Natural killer cell (primary cell): Measurements from ENCODE around the gene IL22RA2. TPM values are rescaled to one million over a fixed set of nuclear protein-coding genes. Genes with fewer than 3 reads are reported as not detected.

ENCODE experiments used
- ATAC-seq, 3 donors: fragments of 150-1000 bp in 2 of 3; fragments of 200-7000 bp in 1 of 3; cut with Tn5 transposase; 1 replicate in 1 of 3; 2 replicates in 2 of 3; pipeline ENCODE4 v1.10.0; 2021; ENCODE audit warnings: mild to moderate bottlenecking in 2 of 3, moderate library complexity in 2 of 3
- DNase-seq, 2 donors: peaks; one replicate each; pipeline versions ENCODE4 v3.0.0 to v3.0.0-alpha.2; 2013 to 2021; ENCODE audit warnings: mixed read lengths in 1 of 2
- H3K27ac ChIP-seq: one replicate; pipeline ENCODE4 v1.5.1; 2013; ENCODE audit warnings: mild to moderate bottlenecking, low read length
- H3K27me3 ChIP-seq: one replicate; pipeline ENCODE4 v1.6.1; 2013; ENCODE audit warnings: low read length; ENCODE audit not compliant: control insufficient read depth, insufficient read depth
- H3K36me3 ChIP-seq: one replicate; pipeline ENCODE4 v1.6.1; 2013; ENCODE audit warnings: low read length; ENCODE audit not compliant: control insufficient read depth, insufficient read depth
- H3K4me1 ChIP-seq: one replicate; pipeline ENCODE4 v1.6.1; 2013; ENCODE audit warnings: low read length; ENCODE audit not compliant: control insufficient read depth, insufficient read depth
- H3K4me3 ChIP-seq: one replicate; pipeline ENCODE4 v1.5.1; 2013; ENCODE audit warnings: low read length
- H3K9me3 ChIP-seq: one replicate; pipeline ENCODE4 v1.6.1; 2013; ENCODE audit warnings: low read length; ENCODE audit not compliant: control insufficient read depth, insufficient read depth
- H3K27ac Mint-ChIP-seq, 2 donors: one replicate each; pipeline ENCODE4 v1.8.0; 2022; ENCODE audit warnings: mild to moderate bottlenecking in 2 of 2, mixed read lengths in 2 of 2, moderate library complexity in 1 of 2
- H3K27me3 Mint-ChIP-seq, 2 donors: one replicate each; pipeline ENCODE4 v1.8.0; 2022; ENCODE audit warnings: low read depth in 2 of 2, mixed read lengths in 2 of 2
- H3K36me3 Mint-ChIP-seq: one replicate; pipeline ENCODE4 v1.8.0; 2022; ENCODE audit warnings: mixed read lengths
- H3K4me1 Mint-ChIP-seq, 2 donors: one replicate each; pipeline ENCODE4 v1.8.0; 2022; ENCODE audit warnings: mixed read lengths in 2 of 2
- H3K4me3 Mint-ChIP-seq: one replicate; pipeline ENCODE4 v1.8.0; 2022; ENCODE audit warnings: mild to moderate bottlenecking, moderate library complexity, mixed read lengths
- H3K9me3 Mint-ChIP-seq, 2 donors: one replicate each; pipeline ENCODE4 v1.8.0; 2022; ENCODE audit warnings: mixed read lengths in 2 of 2
- WGBS: methylation state at CpG from one replicate; pipeline ENCODE4 v1.1.7; 2013; ENCODE audit warnings: missing lambda C conversion rate; ENCODE audit not compliant: insufficient coverage; 5-methylcytosine and 5-hydroxymethylcytosine counted together
- intact Hi-C: fragments of 100-400 bp; cut with micrococcal nuclease; formaldehyde crosslinking; loops from one replicate; pipeline ENCODE4 v1.14.2; 2022
- total RNA-seq, 4 donors: library from RNA; stranded (reverse); fragments of 120-200 nt in 1 of 4; gene quantifications; one replicate each; pipeline versions ENCODE4 v1.2.3 to v1.2.4, GENCODE V29; 2013 to 2022
- TF ChIP-seq, protein P1 (sequence below): fragments of 200-600 bp; IDR thresholded peaks from one replicate; pipeline ENCODE4 v1.8.0; 2022; ENCODE audit warnings: antibody characterized with exemption

Gene IL22RA2
- total RNA-seq, 3 donors from 2014 or later (not counting 1 experiment from before 2014, with no cell fraction given): not detected

DNA sequence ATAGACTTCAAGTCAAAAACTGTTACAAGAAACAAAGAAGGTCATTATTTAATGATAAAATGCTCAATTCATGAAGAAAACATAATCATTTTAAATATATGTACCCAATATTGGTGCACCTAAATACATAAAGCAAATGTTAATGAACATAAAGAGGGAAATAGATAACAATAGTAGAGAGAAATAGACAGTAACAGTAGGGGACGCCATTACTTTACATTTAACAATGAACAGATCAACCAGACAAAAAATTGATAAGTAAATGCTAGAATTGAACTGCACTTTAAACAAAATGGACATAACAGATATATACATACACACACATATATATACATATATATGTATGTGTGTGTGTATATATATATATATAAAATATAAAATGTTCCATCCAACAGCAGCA lies 37.4 kb downstream of the IL22RA2 start:
- H3K4me3 Mint-ChIP-seq: no peak overlapping the region
- TF ChIP-seq, protein P1, sequence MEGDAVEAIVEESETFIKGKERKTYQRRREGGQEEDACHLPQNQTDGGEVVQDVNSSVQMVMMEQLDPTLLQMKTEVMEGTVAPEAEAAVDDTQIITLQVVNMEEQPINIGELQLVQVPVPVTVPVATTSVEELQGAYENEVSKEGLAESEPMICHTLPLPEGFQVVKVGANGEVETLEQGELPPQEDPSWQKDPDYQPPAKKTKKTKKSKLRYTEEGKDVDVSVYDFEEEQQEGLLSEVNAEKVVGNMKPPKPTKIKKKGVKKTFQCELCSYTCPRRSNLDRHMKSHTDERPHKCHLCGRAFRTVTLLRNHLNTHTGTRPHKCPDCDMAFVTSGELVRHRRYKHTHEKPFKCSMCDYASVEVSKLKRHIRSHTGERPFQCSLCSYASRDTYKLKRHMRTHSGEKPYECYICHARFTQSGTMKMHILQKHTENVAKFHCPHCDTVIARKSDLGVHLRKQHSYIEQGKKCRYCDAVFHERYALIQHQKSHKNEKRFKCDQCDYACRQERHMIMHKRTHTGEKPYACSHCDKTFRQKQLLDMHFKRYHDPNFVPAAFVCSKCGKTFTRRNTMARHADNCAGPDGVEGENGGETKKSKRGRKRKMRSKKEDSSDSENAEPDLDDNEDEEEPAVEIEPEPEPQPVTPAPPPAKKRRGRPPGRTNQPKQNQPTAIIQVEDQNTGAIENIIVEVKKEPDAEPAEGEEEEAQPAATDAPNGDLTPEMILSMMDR: peak; percentile 14
- H3K4me1 Mint-ChIP-seq: no peaks in the 10 kb centered on the region
- Histone ChIP-seq H3K4me3 (no peak overlapping the region), H3K27ac (no peak overlapping the region), H3K36me3 (no peaks in the 10 kb centered on the region), H3K9me3 (peaks cover 7% of the 10 kb centered on the region), H3K27me3 (no peaks in the 10 kb centered on the region), H3K4me1 (no peaks in the 10 kb centered on the region)
- peaks cover 10% of the 10 kb centered on the region for H3K36me3 Mint-ChIP-seq
- peaks cover 9 to 16% of the 10 kb centered on the region in 2 donors for H3K27me3 Mint-ChIP-seq
- intact Hi-C loops: no loop called here
- WGBS: no CpG with 5 or more reads among the region's 1 CpG
- no peak for ATAC-seq
- H3K9me3 Mint-ChIP-seq: peaks cover 0 to 6% of the 10 kb centered on the region in 2 donors
- peak in 1 of 2 donors; percentile 47 for DNase-seq
- no peak overlapping the region for H3K27ac Mint-ChIP-seq

DNA sequence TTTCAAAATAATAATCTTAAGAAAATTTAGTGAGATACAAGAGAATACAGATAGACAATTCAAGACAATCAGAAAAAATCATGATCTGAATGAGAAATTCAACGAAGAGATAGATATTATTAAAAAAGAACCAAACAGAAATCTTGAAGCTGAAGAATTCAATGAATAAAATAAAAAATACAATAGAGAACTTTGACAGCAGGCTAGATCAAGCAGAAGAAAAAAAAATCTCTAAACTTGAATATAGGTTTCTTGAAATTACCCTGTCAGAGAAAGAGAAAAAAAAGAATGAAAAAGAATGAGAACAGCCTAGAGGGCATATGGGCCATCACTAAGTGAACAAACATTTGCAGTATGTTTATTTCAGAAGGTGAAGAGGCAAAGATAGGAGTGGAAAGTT lies 39.0 kb downstream of the IL22RA2 start:
- no peak for DNase-seq
- no peak overlapping the region for H3K4me3 ChIP-seq

DNA sequence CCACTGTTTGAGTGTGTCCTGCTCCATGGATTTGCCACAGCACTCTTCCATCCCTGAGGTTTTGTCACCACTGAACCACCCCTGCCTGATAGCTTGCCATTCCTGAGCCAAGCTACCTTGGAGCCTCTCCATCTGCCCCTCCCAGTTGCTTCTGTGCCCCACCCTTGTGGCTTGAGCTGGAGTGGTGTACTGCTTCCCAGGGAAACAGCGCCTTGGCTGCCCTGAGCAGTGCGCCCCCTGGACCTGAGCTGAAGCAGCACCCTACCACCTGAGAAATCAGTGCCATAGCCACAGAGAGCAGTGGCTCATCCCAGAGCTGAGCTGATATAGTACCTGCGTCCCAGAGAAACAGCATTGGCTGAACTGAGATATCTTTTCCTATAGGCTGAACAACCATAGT lies 40.3 kb downstream of the IL22RA2 start:
- H3K9me3 ChIP-seq: peaks cover 7% of the 10 kb centered on the region
- peaks cover 15 to 28% of the 10 kb centered on the region in 2 donors for H3K27me3 Mint-ChIP-seq
- H3K36me3 ChIP-seq: no peaks in the 10 kb centered on the region
- no peak overlapping the region for H3K27ac Mint-ChIP-seq
- H3K27me3 ChIP-seq: no peaks in the 10 kb centered on the region
- H3K27ac ChIP-seq: no peak overlapping the region
- DNase-seq: no peak
- TF ChIP-seq, protein P1: no peak
- H3K36me3 Mint-ChIP-seq: peaks cover 10% of the 10 kb centered on the region
- no peaks in the 10 kb centered on the region for H3K4me1 Mint-ChIP-seq
- no peak for ATAC-seq
- H3K4me1 ChIP-seq: no peaks in the 10 kb centered on the region
- peaks cover 0 to 11% of the 10 kb centered on the region in 2 donors for H3K9me3 Mint-ChIP-seq
- H3K4me3 ChIP-seq: no peak overlapping the region
- WGBS: 98% methylated on average over 3 of the region's 3 CpGs
- H3K4me3 Mint-ChIP-seq: no peak overlapping the region
- intact Hi-C loops: no loop called here

More for the DNA sequence above, 39.0 kb downstream of the IL22RA2 start:
- Histone ChIP-seq H3K27ac (no peak overlapping the region), H3K36me3 (no peaks in the 10 kb centered on the region), H3K4me1 (no peaks in the 10 kb centered on the region), H3K27me3 (no peaks in the 10 kb centered on the region), H3K9me3 (peaks cover 7% of the 10 kb centered on the region)
- ATAC-seq: no peak
- intact Hi-C loops: no loop called here
- H3K27me3 Mint-ChIP-seq: peaks cover 7 to 17% of the 10 kb centered on the region in 2 donors
- no CpG with 5 or more reads among the region's 1 CpG for WGBS
- H3K36me3 Mint-ChIP-seq: peaks cover 10% of the 10 kb centered on the region
- TF ChIP-seq, protein P1: no peak
- H3K4me3 Mint-ChIP-seq: no peak overlapping the region
- peaks cover 0 to 6% of the 10 kb centered on the region in 2 donors for H3K9me3 Mint-ChIP-seq
- H3K27ac Mint-ChIP-seq: no peak overlapping the region
- no peaks in the 10 kb centered on the region for H3K4me1 Mint-ChIP-seq

GRCh38 chr6:137126875-137127485 lies 46.5 kb downstream of the IL22RA2 start:
- H3K4me1 ChIP-seq: no peaks in the 10 kb centered on the region
- H3K4me3 Mint-ChIP-seq: no peak overlapping the region
- H3K27ac Mint-ChIP-seq: no peak overlapping the region
- ATAC-seq: no peak
- no peaks in the 10 kb centered on the region for H3K36me3 Mint-ChIP-seq
- no peak for DNase-seq
- H3K27ac ChIP-seq: no peak overlapping the region
- intact Hi-C loops: no loop called here
- peaks cover 0 to 5% of the 10 kb centered on the region in 2 donors for H3K9me3 Mint-ChIP-seq
- H3K27me3 Mint-ChIP-seq: peaks cover 15 to 24% of the 10 kb centered on the region in 2 donors
- no peak overlapping the region for H3K4me3 ChIP-seq
- no peaks in the 10 kb centered on the region for H3K4me1 Mint-ChIP-seq
- TF ChIP-seq, protein P1: no peak
- H3K36me3 ChIP-seq: no peaks in the 10 kb centered on the region
- H3K9me3 ChIP-seq: no peaks in the 10 kb centered on the region
- H3K27me3 ChIP-seq: no peaks in the 10 kb centered on the region
- 95% methylated on average over 2 of the region's 2 CpGs for WGBS
